SK-N-SH (cell line): Measurements from ENCODE around the gene CFAP52. TPM values are rescaled to one million over a fixed set of nuclear protein-coding genes. Genes with fewer than 3 reads are reported as not detected.

Experiments used
- CTCF ChIA-PET: fragments of 300-600, 350-600 bp; formaldehyde crosslinking; extraction: SDS; loops from one replicate; lab custom pipeline; 2021; lab: Yijun Ruan, JAX
- POLR2A ChIA-PET: fragments of 350-600 bp; sonication (Branson Sonifier 250); formaldehyde crosslinking; extraction: SDS; loops from one replicate; lab custom pipeline; 2020; ENCODE audit warnings: antibody characterized with exemption, inconsistent platforms; lab: Yijun Ruan, JAX
- DNase-seq: peaks from one replicate; pipeline ENCODE4 v3.0.0; 2012
- H2AFZ ChIP-seq: fragments of 200-600 bp; sonication (generic); 2 replicates; pipeline ENCODE4 v1.8.1; 2016; ENCODE audit warnings: antibody characterized with exemption, mild to moderate bottlenecking, low read depth
- H3F3A ChIP-seq: fragments of 200-600 bp; sonication (generic); replicated peaks from 2 replicates; pipeline ENCODE3; 2016; ENCODE audit warnings: antibody characterized with exemption, mild to moderate bottlenecking; ENCODE audit not compliant: insufficient read depth
- H3K27ac ChIP-seq, 2 experiments: fragments of 200-500 bp in 1 of 2; fragments of 200-600 bp in 1 of 2; sonication (Bioruptor generic) in 1 of 2; sonication (generic), shearing (Covaris generic) in 1 of 2; 2 replicates each; pipeline versions ENCODE4 v1.5.1 to v1.6.1; 2014 to 2016; ENCODE audit warnings: low read depth in 2 of 2, inconsistent platforms in 1 of 2, low read length in 1 of 2, mild to moderate bottlenecking in 1 of 2, mixed read lengths in 1 of 2
- H3K27me3 ChIP-seq: fragments of 200-600 bp; sonication (generic), shearing (Covaris generic); 2 replicates; pipeline ENCODE4 v1.6.1; 2016; ENCODE audit warnings: mixed run types; ENCODE audit not compliant: insufficient read depth
- H3K36me3 ChIP-seq, 2 experiments: fragments of 200-500 bp in 1 of 2; fragments of 200-600 bp in 1 of 2; sonication (Bioruptor generic) in 1 of 2; sonication (generic) in 1 of 2; replicated peaks in 1 of 2; 2 replicates each; pipeline versions ENCODE3 to v1.5.1; 2014 to 2016; ENCODE audit warnings: low read length in 1 of 2, mild to moderate bottlenecking in 1 of 2; ENCODE audit not compliant: insufficient read depth in 2 of 2, control insufficient read depth in 1 of 2
- H3K4me1 ChIP-seq, 2 experiments: fragments of 200-500 bp in 1 of 2; fragments of 200-600 bp in 1 of 2; sonication (Bioruptor generic) in 1 of 2; sonication (generic), shearing (Covaris generic) in 1 of 2; 2 replicates each; pipeline versions ENCODE4 v1.5.1 to v1.6.1; 2014 to 2016; ENCODE audit warnings: low read depth in 1 of 2, low read length in 1 of 2, mixed run types in 1 of 2; ENCODE audit not compliant: insufficient read depth in 2 of 2, control insufficient read depth in 1 of 2
- H3K4me2 ChIP-seq: fragments of 200-600 bp; sonication (generic), shearing (Covaris generic); 2 replicates; pipeline ENCODE4 v1.6.1; 2017; ENCODE audit warnings: mixed run types
- H3K4me3 ChIP-seq, 2 experiments: fragments of 200-500 bp in 1 of 2; fragments of 200-600 bp in 1 of 2; sonication (Bioruptor generic) in 1 of 2; sonication (generic), shearing (Covaris generic) in 1 of 2; 2 replicates each; pipeline versions ENCODE4 v1.5.1 to v1.8.1; 2014 to 2016; ENCODE audit warnings: low read depth in 2 of 2, inconsistent platforms in 1 of 2, low read length in 1 of 2, mild to moderate bottlenecking in 1 of 2, mixed read lengths in 1 of 2, moderate library complexity in 1 of 2
- H3K79me2 ChIP-seq: fragments of 200-600 bp; sonication (generic); 2 replicates; pipeline ENCODE4 v1.8.1; 2017; ENCODE audit warnings: mild to moderate bottlenecking; ENCODE audit not compliant: insufficient read depth
- H3K9ac ChIP-seq: fragments of 200-600 bp; sonication (generic); 2 replicates; pipeline ENCODE4 v1.6.1; 2017; ENCODE audit warnings: mixed run types
- H3K9me2 ChIP-seq: fragments of 200-600 bp; sonication (generic); 2 replicates; pipeline ENCODE4 v1.6.1; 2017; ENCODE audit warnings: mixed run types
- H3K9me3 ChIP-seq: fragments of 200-600 bp; sonication (generic); 2 replicates; pipeline ENCODE4 v1.6.1; 2017; ENCODE audit warnings: mixed run types, mild to moderate bottlenecking, moderate library complexity
- H4K20me1 ChIP-seq: fragments of 200-600 bp; sonication (generic); 2 replicates; pipeline ENCODE4 v1.6.1; 2017; ENCODE audit warnings: mild to moderate bottlenecking, mixed run types; ENCODE audit not compliant: insufficient read depth
- ELF1 ChIP-seq: IDR thresholded peaks from 2 replicates; pipeline ENCODE4 v1.4.0; 2012
- FOXM1 ChIP-seq: IDR thresholded peaks from 2 replicates; pipeline ENCODE4 v1.4.0; 2012; ENCODE audit warnings: low read depth, mild to moderate bottlenecking
- GABPA ChIP-seq: IDR thresholded peaks from 2 replicates; pipeline ENCODE4 v1.4.0; 2012; ENCODE audit warnings: low read depth, mild to moderate bottlenecking
- MEF2A ChIP-seq: IDR thresholded peaks from 2 replicates; pipeline ENCODE4 v1.4.0; 2012; ENCODE audit warnings: low read depth, borderline replicate concordance
- MXI1 ChIP-seq: IDR thresholded peaks from 2 replicates; pipeline ENCODE4 v1.6.1; 2012; ENCODE audit warnings: mild to moderate bottlenecking, low read depth, low read length, improper control_type of control experiment
- NFIC ChIP-seq: IDR thresholded peaks from 2 replicates; pipeline ENCODE4 v1.4.0; 2012; ENCODE audit warnings: borderline replicate concordance
- WGBS: methylation state at CpG from one replicate; pipeline ENCODE4 v1.1.6; 2017; ENCODE audit warnings: low lambda C conversion rate; 5-methylcytosine and 5-hydroxymethylcytosine counted together
- polyA plus RNA-seq, 3 experiments: library from polyadenylated mRNA; depleted of rRNA; stranded (reverse); fragments of >200 nt; gene quantifications; 2 replicates each; pipeline ENCODE4 v1.2.3, GENCODE V29; 2012
- TF ChIP-seq, protein P1 (sequence below): IDR thresholded peaks from 2 replicates; pipeline ENCODE4 v1.4.0; 2012; ENCODE audit warnings: low read depth, borderline replicate concordance
- TF ChIP-seq, protein P2 (sequence below): IDR thresholded peaks from 2 replicates; pipeline ENCODE4 v1.4.0; 2012; ENCODE audit warnings: low read depth, borderline replicate concordance
- TF ChIP-seq, protein P3 (sequence below): IDR thresholded peaks from 2 replicates; pipeline ENCODE4 v1.4.0; 2012; ENCODE audit warnings: low read depth
- TF ChIP-seq, protein P4 (sequence below): fragments of 150-350 bp; IDR thresholded peaks from 2 replicates; pipeline ENCODE4 v1.6.1; 2017; ENCODE audit warnings: antibody characterized with exemption, low read length, low read depth, borderline replicate concordance
- TF ChIP-seq, protein P5 (sequence below): fragments of 150-350 bp; IDR thresholded peaks from 2 replicates; pipeline ENCODE4 v1.6.1; 2016; ENCODE audit warnings: mild to moderate bottlenecking, low read depth, low read length

The CFAP52 gene
- polyA plus RNA-seq, 1 of the 3 experiments (the other 2 are of a cell fraction), result 0.26 TPM

DNA sequence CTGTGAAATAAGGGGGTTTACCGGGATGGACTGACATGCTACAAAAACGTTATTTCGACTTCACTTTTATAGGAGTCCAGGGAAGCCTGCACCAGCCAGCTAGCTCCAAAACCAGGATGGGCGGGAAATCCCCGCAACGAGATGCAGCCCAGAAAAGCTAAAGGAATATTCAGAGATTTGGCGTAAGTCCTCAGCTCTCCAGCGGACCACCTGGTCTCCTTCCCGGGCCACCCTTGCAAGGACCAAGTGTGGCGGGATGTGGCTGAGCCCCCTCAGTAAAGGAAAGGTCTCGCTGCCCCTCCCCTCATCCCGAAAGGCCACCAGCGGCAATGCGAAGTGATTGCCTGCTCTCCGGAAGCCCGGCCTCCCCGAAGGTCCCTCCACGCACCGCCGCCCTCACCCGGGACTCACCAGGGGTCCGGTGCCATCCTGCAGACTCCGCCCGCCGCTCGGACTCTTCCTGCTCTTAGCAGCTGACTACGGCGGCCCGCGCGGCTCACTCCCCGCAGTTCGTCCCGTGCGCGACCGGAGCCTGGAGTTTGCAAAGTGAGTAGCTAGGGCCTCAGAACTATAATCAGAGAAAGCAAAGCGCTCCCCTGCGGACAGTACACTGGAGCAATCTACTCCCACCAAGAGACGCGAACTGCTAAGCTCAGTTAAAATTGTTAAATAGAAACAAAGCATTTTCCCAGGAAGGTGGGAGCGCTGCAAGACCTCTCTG is 901 bp upstream of the CFAP52 start, which contains the start of gene STX8 (continued):
- TF ChIP-seq FOXM1, result no peak
- TF ChIP-seq, protein P1, sequence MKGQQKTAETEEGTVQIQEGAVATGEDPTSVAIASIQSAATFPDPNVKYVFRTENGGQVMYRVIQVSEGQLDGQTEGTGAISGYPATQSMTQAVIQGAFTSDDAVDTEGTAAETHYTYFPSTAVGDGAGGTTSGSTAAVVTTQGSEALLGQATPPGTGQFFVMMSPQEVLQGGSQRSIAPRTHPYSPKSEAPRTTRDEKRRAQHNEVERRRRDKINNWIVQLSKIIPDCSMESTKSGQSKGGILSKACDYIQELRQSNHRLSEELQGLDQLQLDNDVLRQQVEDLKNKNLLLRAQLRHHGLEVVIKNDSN, result peak; percentile 89
- TF ChIP-seq NFIC, result no peak
- TF ChIP-seq ELF1, result peak; percentile 98
- no peak for TF ChIP-seq MEF2A
- TF ChIP-seq GABPA, result no peak; the same call in 1 of the 2 replicates
- TF ChIP-seq, protein P2, sequence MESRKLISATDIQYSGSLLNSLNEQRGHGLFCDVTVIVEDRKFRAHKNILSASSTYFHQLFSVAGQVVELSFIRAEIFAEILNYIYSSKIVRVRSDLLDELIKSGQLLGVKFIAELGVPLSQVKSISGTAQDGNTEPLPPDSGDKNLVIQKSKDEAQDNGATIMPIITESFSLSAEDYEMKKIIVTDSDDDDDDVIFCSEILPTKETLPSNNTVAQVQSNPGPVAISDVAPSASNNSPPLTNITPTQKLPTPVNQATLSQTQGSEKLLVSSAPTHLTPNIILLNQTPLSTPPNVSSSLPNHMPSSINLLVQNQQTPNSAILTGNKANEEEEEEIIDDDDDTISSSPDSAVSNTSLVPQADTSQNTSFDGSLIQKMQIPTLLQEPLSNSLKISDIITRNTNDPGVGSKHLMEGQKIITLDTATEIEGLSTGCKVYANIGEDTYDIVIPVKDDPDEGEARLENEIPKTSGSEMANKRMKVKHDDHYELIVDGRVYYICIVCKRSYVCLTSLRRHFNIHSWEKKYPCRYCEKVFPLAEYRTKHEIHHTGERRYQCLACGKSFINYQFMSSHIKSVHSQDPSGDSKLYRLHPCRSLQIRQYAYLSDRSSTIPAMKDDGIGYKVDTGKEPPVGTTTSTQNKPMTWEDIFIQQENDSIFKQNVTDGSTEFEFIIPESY, result peak; percentile 69; the same call in 1 of the 2 replicates
- TF ChIP-seq, protein P3, sequence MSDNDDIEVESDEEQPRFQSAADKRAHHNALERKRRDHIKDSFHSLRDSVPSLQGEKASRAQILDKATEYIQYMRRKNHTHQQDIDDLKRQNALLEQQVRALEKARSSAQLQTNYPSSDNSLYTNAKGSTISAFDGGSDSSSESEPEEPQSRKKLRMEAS, result peak; percentile 83
- TF ChIP-seq MXI1, result peak; percentile 45; the same call in 1 of the 2 replicates

DNA sequence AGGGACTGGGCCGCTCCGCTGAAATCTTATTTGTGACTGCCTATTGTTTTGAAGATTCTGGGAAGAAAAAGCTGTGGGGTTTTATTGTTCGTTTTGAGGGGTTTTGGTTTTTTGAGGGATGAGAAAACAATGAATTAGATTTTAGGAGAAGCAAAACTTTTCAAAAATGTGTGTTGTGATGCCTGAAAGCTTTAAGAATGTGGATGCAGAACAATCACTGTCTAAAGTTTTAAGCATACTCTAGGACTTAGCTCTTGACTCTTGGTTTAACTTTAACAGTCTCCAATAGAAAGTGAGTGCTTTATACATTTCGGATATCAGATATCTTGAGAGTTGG is 899 bp downstream of the CFAP52 start:
- no peak for DNase-seq
- peaks cover 15% of the 10 kb centered on the region for H3F3A ChIP-seq
- H2AFZ ChIP-seq, result peak overlapping the region; percentile 99
- no peaks in the 10 kb centered on the region for H3K36me3 ChIP-seq
- H3K79me2 ChIP-seq, result peaks cover 13% of the 10 kb centered on the region
- no peak overlapping the region for H3K27ac ChIP-seq
- peak overlapping the region in 1 of 2 experiments; percentile 94; a peak in 2 of 4 replicates for H3K4me3 ChIP-seq
- no peaks in the 10 kb centered on the region for H3K27me3 ChIP-seq
- TF ChIP-seq, protein P4, sequence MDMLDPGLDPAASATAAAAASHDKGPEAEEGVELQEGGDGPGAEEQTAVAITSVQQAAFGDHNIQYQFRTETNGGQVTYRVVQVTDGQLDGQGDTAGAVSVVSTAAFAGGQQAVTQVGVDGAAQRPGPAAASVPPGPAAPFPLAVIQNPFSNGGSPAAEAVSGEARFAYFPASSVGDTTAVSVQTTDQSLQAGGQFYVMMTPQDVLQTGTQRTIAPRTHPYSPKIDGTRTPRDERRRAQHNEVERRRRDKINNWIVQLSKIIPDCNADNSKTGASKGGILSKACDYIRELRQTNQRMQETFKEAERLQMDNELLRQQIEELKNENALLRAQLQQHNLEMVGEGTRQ, result no peak
- TF ChIP-seq, protein P5, sequence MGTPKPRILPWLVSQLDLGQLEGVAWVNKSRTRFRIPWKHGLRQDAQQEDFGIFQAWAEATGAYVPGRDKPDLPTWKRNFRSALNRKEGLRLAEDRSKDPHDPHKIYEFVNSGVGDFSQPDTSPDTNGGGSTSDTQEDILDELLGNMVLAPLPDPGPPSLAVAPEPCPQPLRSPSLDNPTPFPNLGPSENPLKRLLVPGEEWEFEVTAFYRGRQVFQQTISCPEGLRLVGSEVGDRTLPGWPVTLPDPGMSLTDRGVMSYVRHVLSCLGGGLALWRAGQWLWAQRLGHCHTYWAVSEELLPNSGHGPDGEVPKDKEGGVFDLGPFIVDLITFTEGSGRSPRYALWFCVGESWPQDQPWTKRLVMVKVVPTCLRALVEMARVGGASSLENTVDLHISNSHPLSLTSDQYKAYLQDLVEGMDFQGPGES, result no peak
- TF ChIP-seq, protein P2, result no peak
- H3K9me3 ChIP-seq, result no peaks in the 10 kb centered on the region
- ChIA-PET POLR2A (no interaction called here), CTCF (interaction anchor here (0.6 to 2.7 kb wide), 20 partner anchors 11 to 407 kb away, joined by 3 to 28 read pairs (median 4); no protein-coding TSS in a partner anchor)
- H3K4me2 ChIP-seq, result peak overlapping the region; percentile 77; the same call in 1 of the 2 replicates
- H4K20me1 ChIP-seq, result no peaks in the 10 kb centered on the region
- H3K4me1 ChIP-seq, result peaks cover 0 to 10% of the 10 kb centered on the region in 2 experiments; a peak in 2 of 4 replicates
- H3K9me2 ChIP-seq, result no peaks in the 10 kb centered on the region
- WGBS, result 8% methylated on average over 4 of the region's 4 CpGs
- no peak overlapping the region for H3K9ac ChIP-seq
